K562 (cell line): ENCODE measurements around the gene STUM. TPM values are rescaled to one million over a fixed set of nuclear protein-coding genes. Genes with fewer than 3 reads are reported as not detected.

Experiments
- ATAC-seq: fragments of 200-7000 bp; cut with Tn5 transposase; 3 replicates; pipeline ENCODE4 v1.9.1; 2020; ENCODE audit warnings: moderate library complexity
- BruUV-seq: library from RNA; stranded (reverse); fragments of 400-500 nt; replicated peaks from 2 replicates; lab custom pipeline; 2021; lab: Mats Ljungman, UMichigan
- CTCF ChIA-PET: fragments of 300-600 bp; formaldehyde crosslinking; extraction: SDS; loops from one replicate; lab custom pipeline; 2021; ENCODE audit warnings: low intra/inter-chr PET ratio; lab: Yijun Ruan, JAX
- POLR2A ChIA-PET: fragments of 300-600, 350-650 bp; sonication (Branson Sonifier 250); formaldehyde crosslinking; extraction: SDS; loops from one replicate; lab custom pipeline; 2021; ENCODE audit warnings: antibody characterized with exemption, inconsistent platforms; lab: Yijun Ruan, JAX
- DNase-seq, 4 experiments: peaks; one replicate each; pipeline versions ENCODE4 v3.0.0 to v3.0.0-alpha.2; 2011 to 2018; ENCODE audit warnings: low spot score in 3 of 4, mixed read lengths in 3 of 4; ENCODE audit errors: extremely low read depth in 1 of 4
- FAIRE-seq: peaks from 2 replicates; lab custom pipeline; 2011; peaks lifted over from hg19 to GRCh38; lab: Jason Lieb, UNC
- H2AFZ ChIP-seq: 2 replicates; pipeline ENCODE4 v1.6.0; 2011; ENCODE audit warnings: low read depth, low read length, control low read depth, inconsistent platforms
- H3K27ac ChIP-seq: fragments of 200-600 bp; 3 replicates; pipeline ENCODE4 v1.8.0; 2011; ENCODE audit warnings: low read depth, mild to moderate bottlenecking, control low read depth, inconsistent platforms, low read length, moderate library complexity, mixed read lengths; ENCODE audit errors: extremely low read depth
- H3K27me3 ChIP-seq, 2 experiments: fragments of 300-600 bp in 1 of 2; 2 replicates in 1 of 2; 3 replicates in 1 of 2; pipeline versions ENCODE4 v1.6.0 to v1.8.0; 2011; ENCODE audit warnings: inconsistent platforms in 2 of 2, low read length in 2 of 2, mild to moderate bottlenecking in 1 of 2, mixed read lengths in 1 of 2, moderate library complexity in 1 of 2; ENCODE audit not compliant: control insufficient read depth in 2 of 2, insufficient read depth in 2 of 2
- H3K36me3 ChIP-seq: fragments of 300-600 bp; 3 replicates; pipeline ENCODE4 v1.8.0; 2011; ENCODE audit warnings: mild to moderate bottlenecking, low read length, inconsistent platforms; ENCODE audit not compliant: control insufficient read depth, insufficient read depth
- H3K4me1 ChIP-seq, 2 experiments: fragments of 200-600 bp in 1 of 2; replicated peaks in 1 of 2; 2 replicates in 1 of 2; 3 replicates in 1 of 2; pipeline versions ENCODE4 v1.5.1 to v1.8.0; 2011; ENCODE audit warnings: inconsistent platforms in 2 of 2, low read length in 2 of 2, mild to moderate bottlenecking in 1 of 2, mixed read lengths in 1 of 2, moderate library complexity in 1 of 2; ENCODE audit not compliant: control insufficient read depth in 2 of 2, insufficient read depth in 2 of 2
- H3K4me2 ChIP-seq: 2 replicates; pipeline ENCODE4 v1.6.1; 2011; ENCODE audit warnings: low read length, control low read depth, inconsistent platforms, mixed read lengths; ENCODE audit not compliant: insufficient read depth
- H3K4me3 ChIP-seq: fragments of 200-600 bp; sonication (generic), shearing (Covaris generic); 2 replicates; pipeline ENCODE4 v1.5.1; 2016; ENCODE audit warnings: control low read depth, inconsistent platforms
- H3K79me2 ChIP-seq: fragments of 200-600 bp; 3 replicates; pipeline ENCODE4 v1.8.0; 2011; ENCODE audit warnings: low read length, inconsistent platforms; ENCODE audit not compliant: control insufficient read depth, insufficient read depth
- H3K9ac ChIP-seq, 2 experiments: 2 replicates each; pipeline versions ENCODE4 v1.6.0 to v1.6.1; 2011; ENCODE audit warnings: low read depth in 2 of 2, low read length in 2 of 2, control low read depth in 1 of 2, inconsistent platforms in 1 of 2, mild to moderate bottlenecking in 1 of 2, mixed read lengths in 1 of 2; ENCODE audit not compliant: insufficient read depth in 1 of 2
- H3K9me1 ChIP-seq: one replicate; pipeline ENCODE4 v1.6.0; 2011; ENCODE audit warnings: inconsistent platforms, mild to moderate bottlenecking, low read length, moderate library complexity; ENCODE audit not compliant: control insufficient read depth, insufficient read depth
- H3K9me3 ChIP-seq: replicated peaks from 2 replicates; pipeline ENCODE4 v1.5.1; 2011; ENCODE audit warnings: low read depth, low read length, inconsistent platforms; ENCODE audit not compliant: control insufficient read depth, insufficient read depth
- H4K20me1 ChIP-seq: replicated peaks from 2 replicates; pipeline ENCODE4 v1.6.1; 2011; ENCODE audit warnings: low read length, inconsistent platforms, mixed read lengths; ENCODE audit not compliant: control insufficient read depth, insufficient read depth
- CREB1 ChIP-seq, 2 experiments: sonication (generic) in 1 of 2; formaldehyde crosslinking in 1 of 2; IDR thresholded peaks; 2 replicates each; pipeline versions ENCODE4 v1.6.1 to v1.8.0; 2012 to 2022; ENCODE audit warnings: inconsistent platforms in 1 of 2, mild to moderate bottlenecking in 1 of 2, missing genetic modification reagents in 1 of 2, moderate library complexity in 1 of 2
- SNIP1 ChIP-seq: fragments of 450-650 bp; IDR thresholded peaks from 2 replicates; pipeline ENCODE4 v1.7.1; 2017; ENCODE audit warnings: low read depth, mild to moderate bottlenecking
- WGBS: fragments of 100-300 bp; shearing (Covaris generic); methylation state at CpG from one replicate; pipeline ENCODE4 v1.1.6; 2016; ENCODE audit warnings: low coverage, mixed read lengths; ENCODE audit not compliant: insufficient coverage; ENCODE audit errors: missing lambda C conversion rate; 5-methylcytosine and 5-hydroxymethylcytosine counted together
- in situ Hi-C: fragments of 300-500 bp; cut with MboI; formaldehyde crosslinking; loops from 4 replicates; pipeline ENCODE4 v1.15.0; 2018; ENCODE audit warnings: inconsistent platforms, mixed read lengths
- intact Hi-C: fragments of 100-400 bp; cut with micrococcal nuclease; formaldehyde crosslinking; loops from 2 replicates; pipeline ENCODE4 v1.14.2; 2022
- polyA plus RNA-seq, 8 experiments: library from polyadenylated mRNA; depleted of rRNA in 4 of 8; stranded (reverse) in 5 of 8; unstranded in 3 of 8; fragments of >200 nt; fragmentation: Nextera tagmentation in 2 of 8; fragmentation: Illumina TruSeq in 1 of 8; extraction: Ambion mirVana in 2 of 8; extraction: Trizol in 1 of 8; gene quantifications; 2 replicates each; pipeline versions ENCODE4 v1.2.1 to v1.2.3, GENCODE V29; 2011 to 2014; ENCODE audit warnings: inconsistent platforms in 1 of 8, missing spikeins in 1 of 8
- total RNA-seq, 7 experiments: library from RNA; depleted of rRNA in 6 of 7; stranded (reverse); fragments of >200 nt in 6 of 7; fragmentation: Illumina TruSeq in 2 of 7; extraction: Trizol in 2 of 7; gene quantifications; 2 replicates each; pipeline versions ENCODE4 v1.2.1 to v1.2.3, GENCODE V29; 2011 to 2021; ENCODE audit warnings: low replicate concordance in 1 of 7
- TF ChIP-seq, protein P1 (sequence below), 2 experiments: fragments of 450-650 bp; IDR thresholded peaks; 2 replicates each; pipeline ENCODE4 v1.6.1; 2016

STUM gene
- total and polyA plus RNA-seq, 9 of the 15 experiments (the other 6 are each of a cell fraction or from before 2014, with no cell fraction given), result not detected

DNA sequence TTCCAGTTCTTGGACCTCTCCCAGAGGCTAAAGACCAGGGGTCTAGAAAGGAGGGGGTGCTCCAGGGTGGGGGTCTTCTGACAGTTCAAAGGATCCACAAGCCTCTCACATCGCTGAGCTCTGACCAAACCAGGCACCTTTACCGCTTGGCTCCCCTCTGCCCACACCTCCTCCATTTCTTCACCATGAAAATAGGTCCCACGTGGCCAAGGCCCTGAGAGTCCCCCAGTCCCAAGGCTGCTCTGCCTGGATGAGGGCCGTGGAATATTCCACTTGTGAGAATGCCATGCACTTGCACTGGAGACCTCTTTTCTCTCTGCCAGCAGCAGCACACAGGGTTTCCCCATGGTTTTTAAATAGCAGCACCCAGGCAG lies 103.2 kb downstream of the STUM start (continued):
- TF ChIP-seq, protein P1, sequence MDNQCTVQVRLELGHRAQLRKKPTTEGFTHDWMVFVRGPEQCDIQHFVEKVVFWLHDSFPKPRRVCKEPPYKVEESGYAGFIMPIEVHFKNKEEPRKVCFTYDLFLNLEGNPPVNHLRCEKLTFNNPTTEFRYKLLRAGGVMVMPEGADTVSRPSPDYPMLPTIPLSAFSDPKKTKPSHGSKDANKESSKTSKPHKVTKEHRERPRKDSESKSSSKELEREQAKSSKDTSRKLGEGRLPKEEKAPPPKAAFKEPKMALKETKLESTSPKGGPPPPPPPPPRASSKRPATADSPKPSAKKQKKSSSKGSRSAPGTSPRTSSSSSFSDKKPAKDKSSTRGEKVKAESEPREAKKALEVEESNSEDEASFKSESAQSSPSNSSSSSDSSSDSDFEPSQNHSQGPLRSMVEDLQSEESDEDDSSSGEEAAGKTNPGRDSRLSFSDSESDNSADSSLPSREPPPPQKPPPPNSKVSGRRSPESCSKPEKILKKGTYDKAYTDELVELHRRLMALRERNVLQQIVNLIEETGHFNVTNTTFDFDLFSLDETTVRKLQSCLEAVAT (IDR thresholded peaks at IDR 0.05), result no peak
- no peak for TF ChIP-seq CREB1 (IDR thresholded peaks at IDR 0.05)
- TF ChIP-seq CREB1 (CRISPR knock-in tag; IDR thresholded peaks at IDR 0.05), result no peak
- TF ChIP-seq, all 486 proteins: peak for 0

DNA sequence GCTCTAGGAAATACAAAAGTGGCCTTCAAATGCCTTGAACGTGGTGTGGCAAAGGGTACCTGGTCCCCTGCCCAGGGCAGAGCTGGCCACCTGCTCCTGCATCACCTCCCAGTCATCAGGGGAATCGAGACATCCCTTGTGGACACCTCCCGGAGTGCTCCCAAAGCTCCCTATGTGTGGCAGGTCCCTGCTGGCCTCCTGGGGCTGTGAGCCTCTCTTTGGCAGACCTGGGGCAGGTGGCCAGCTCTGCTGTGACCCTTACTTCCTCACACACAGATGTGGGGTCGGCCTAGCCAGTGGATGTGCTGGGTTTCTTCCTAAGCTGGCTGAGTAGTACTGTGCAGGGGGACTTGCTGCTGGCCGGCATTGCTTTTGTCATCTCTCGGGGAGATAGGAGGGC lies 104.0 kb downstream of the STUM start:
- no peak overlapping the region for H2AFZ ChIP-seq
- H3K4me3 ChIP-seq, result no peak overlapping the region
- H3K9me1 ChIP-seq, result no peaks in the 10 kb centered on the region
- peaks cover 0 to 3% of the 10 kb centered on the region in 2 experiments; a peak in 3 of 5 replicates for H3K4me1 ChIP-seq
- ATAC-seq (no peak), FAIRE-seq (no peak), DNase-seq (no peak)
- no peak overlapping the region for H3K27ac ChIP-seq
- ChIA-PET POLR2A (interaction anchor here (0.9 kb wide), 1 partner anchor 15 kb away, joined by 3 read pairs; no protein-coding TSS in a partner anchor), CTCF (no interaction called here)
- in situ Hi-C loops (no loop called here), intact Hi-C loops (no loop called here)
- 2% methylated on average over 6 of the region's 6 CpGs for WGBS
- H3K4me2 ChIP-seq, result no peak overlapping the region
- no peak overlapping the region for H3K9ac ChIP-seq
- no peak for TF ChIP-seq SNIP1
- H3K36me3 ChIP-seq, result no peaks in the 10 kb centered on the region
- no peaks in the 10 kb centered on the region for H3K79me2 ChIP-seq
- H3K27me3 ChIP-seq, result peaks cover 40 to 58% of the 10 kb centered on the region in 2 experiments
- peaks cover 7% of the 10 kb centered on the region for H4K20me1 ChIP-seq
- BruUV-seq, result no TSS peak
- no peaks in the 10 kb centered on the region for H3K9me3 ChIP-seq
